GM18873 (cell line): ENCODE data around the gene DAPK3.

Experiments
- ATAC-seq: cut with Tn5 transposase; IDR thresholded peaks from one replicate; pipeline ENCODE4 v1.9.1; 2021; ENCODE audit warnings: mild to moderate bottlenecking, moderate library complexity, moderate number of reproducible peaks; ENCODE audit not compliant: unreplicated experiment, low FRiP score

The DAPK3 gene

DNA sequence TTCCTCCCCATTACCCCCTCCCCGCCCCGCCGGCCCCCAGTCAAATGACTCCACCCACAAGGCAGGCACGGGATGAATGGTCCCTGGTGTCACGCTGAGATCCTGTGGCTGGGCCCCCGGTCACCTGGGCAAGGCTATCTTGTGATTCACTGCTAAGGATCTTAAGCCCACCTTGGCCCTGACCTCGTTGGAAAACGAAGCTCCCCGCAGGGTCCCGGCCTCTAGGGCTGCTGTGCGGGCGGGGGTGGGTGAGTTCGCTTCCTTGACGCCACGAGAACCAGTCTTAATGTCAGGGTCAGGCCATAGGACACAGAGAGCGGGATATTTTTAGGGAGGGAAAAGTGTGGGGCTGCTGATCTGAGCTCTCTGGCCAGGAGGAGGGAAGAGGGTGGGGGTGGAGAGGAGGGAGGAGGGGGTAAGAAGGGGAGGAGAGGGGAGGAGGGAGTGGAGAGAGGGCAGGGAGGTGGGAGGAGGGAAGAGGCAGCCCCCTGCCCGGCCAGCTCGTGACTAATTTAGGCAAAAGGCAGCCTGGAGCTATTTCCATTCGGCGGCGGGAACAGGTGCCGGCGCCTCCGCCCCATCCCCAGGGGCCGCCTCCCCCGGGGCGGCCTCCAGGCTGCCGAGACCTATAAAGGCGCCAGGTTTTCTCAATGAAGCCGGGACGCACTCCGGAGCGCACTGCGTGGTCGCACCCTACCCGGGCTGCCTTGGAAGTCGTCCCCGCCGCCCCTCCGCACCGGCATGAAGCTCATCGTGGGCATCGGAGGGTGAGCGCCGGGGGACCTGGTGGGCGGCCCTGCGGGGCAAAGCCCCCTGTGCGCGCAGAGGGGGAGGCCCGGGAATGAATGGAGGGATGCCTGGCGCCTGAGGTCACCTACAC, 37.7 kb downstream of the DAPK3 start, which contains the start of gene NMRK2:
TSS of gene NMRK2 (plus strand) at position 139 of the 880 bp plus-strand sequence. CDS start at position 742, 603 bp downstream.
- no peak for ATAC-seq

DNA sequence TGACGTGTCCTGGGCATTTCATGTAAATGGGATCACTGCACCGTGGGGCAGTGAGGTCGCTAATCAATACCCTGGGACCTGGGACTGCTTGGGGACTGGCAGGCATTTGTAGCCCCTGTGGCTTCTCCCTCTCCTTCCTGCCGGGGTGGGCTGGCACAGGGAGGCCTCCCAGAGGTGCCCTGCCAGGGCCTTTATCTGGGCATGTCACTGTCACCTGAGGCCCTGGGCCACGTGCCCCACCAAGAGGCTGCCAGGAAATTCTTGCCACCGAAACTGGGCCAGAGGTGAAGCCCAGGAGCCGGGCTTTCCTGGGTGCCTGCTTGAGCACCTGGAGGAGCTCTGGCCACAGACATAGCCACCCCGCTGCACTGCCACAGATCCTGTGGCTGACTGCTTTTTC, 39.9 kb downstream of the DAPK3 start:
- no peak for ATAC-seq

DNA sequence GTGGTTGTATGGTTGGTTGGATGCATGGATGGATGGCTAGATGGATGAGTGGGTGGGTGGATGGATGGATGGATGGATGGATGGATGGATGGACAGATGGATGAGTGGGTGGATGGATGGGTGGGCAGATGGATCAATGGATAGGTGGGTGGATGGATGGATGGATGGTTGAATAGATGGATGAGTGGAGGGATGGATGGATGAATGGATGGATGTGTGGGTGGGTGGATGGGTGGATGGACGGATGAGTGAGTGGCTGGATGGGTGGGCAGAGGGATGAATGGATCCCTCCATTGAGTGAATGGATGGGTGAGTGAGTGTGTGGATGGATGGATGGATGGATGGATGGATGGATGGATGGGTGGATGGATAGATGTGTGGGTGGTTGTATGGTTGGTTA, 47.0 kb downstream of the DAPK3 start:
- no peak for ATAC-seq

DNA sequence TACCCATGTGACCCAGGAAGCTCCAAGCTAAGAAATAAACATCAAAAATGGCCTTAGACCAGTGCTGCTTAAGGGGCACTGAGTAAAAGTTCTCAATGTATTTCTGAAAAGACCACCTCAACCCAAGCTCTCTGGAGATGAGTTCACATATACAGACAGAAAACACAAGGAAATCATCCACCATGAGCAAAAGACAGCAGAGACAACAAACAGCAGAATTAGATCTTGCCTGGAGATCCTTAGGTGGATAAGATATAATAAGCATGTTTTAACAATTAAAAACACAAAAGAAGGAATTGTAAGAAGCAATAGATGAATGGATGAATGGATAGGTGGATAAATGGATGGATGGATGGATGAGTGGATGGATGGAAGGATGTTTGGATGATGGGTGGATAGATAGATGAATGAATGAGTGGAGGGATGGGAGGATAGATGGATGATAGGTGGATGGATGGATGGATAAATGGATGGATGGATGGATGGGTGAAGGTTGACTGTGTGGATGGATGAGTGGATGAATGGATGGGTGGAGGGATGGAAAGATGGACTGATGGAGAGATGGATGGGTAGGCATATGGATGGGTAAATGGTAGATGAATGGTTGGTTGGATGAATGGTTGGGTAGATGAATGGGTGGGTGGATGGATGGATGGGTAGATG, 47.7 kb downstream of the DAPK3 start:
- no peak for ATAC-seq

DNA sequence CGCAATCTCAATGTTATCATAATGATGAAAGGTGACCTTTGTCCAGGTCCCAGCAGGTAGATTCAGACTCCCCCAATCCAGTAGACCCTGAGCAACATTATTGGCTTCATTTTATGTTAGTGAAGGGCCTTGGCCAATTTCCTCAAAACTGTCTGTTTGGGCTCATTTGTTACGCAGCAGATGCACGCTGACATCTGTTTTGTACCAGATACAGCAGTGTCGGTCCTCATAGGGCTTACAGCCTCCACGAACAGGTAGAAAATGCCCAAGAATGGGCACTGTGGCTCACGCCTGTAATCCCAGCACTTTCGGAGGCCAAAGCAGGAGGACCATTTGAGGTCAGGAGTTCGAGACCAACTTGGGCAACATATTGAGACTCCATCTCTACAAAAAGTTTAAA, 51.1 kb downstream of the DAPK3 start:
- ATAC-seq: no peak

DNA sequence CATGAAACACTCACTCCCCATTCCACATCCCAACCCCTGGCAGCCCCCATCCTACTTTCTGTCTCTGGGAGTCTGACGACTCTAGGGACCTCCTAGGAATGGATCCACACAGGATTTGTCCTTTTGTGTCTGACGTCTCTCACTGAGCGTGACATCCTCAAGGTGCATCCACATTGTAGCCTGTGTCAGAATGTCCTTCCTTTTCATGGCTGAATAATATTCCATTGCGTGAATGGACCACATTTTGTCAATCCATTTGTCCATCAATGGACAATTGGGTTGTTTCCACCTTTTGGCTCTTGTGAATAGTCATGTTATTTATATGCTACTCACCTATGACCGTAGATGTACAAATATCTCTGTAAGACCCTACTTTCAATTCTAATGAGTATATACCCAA, 54.9 kb downstream of the DAPK3 start:
- ATAC-seq: no peak

DNA sequence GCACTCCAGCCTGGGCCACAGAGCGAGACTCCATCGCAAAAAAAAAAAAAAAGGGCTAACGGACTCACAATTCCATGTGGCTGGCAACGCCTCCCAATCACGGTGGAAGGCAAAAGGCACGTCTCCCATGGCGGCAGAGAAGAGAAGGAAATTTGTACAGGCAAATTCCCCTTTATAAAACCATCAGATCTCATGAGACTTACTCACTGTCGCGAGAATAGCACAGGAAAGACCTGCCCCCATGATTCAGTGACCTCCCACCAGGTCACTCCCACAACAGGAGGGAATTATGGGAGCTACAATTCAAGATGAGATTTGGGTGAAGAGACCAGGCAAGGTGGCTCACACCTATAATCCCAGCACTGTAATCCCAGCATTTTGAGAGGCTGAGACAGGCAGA, 56.7 kb downstream of the DAPK3 start:
- ATAC-seq: no peak

DNA sequence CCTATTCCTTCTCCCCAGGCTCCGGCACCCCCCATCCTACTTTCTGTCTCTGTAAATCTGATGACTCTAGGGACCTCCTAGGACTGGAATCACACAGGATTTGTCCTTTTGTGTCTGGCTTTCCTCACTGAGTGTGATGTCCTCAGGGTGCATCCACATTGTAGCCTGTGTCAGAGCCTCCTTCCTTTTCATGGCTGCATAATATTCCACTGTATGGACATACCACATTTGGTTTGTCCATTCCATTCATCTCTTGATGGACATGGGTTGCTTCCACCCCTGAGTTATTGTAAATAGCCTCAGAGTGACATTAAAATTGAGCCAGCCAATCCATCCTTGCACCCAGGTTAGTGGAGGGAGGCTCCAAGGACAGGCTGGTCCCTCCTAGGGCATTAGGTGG, 60.8 kb downstream of the DAPK3 start:
- no peak for ATAC-seq
